ENCODE results near the gene PITX1.

The PITX1 gene

GRCh38 chr5:135029477-135030122, 4.4 kb downstream of the PITX1 start:
- DNase-seq (ENCODE audit: low read depth), result no peak

- no peak for DNase-seq (ENCODE audit: low read depth)
These were observed 5.1 kb downstream of the PITX1 start for GRCh38 chr5:135028791-135029476.

- DNase-seq (ENCODE audit: low read depth), result no peak
These were observed 6.1 kb downstream of the PITX1 start for GRCh38 chr5:135027697-135028615.

- no peak for DNase-seq (ENCODE audit: low read depth)
These were observed 6.7 kb downstream of the PITX1 start for GRCh38 chr5:135027266-135027696.

GRCh38 chr5:135026645-135027265, 7.3 kb downstream of the PITX1 start:
- DNase-seq (ENCODE audit: low read depth), result no peak

- DNase-seq (ENCODE audit: low read depth), result no peak
These were observed 8.0 kb downstream of the PITX1 start for GRCh38 chr5:135025730-135026644.

- no peak for DNase-seq (ENCODE audit: low read depth)
These were observed 8.9 kb downstream of the PITX1 start for GRCh38 chr5:135024956-135025729.

GRCh38 chr5:135020111-135020895, 13.7 kb downstream of the PITX1 start:
- DNase-seq (ENCODE audit: low read depth), result no peak

- no peak for DNase-seq (ENCODE audit: low read depth)
These were observed 14.7 kb downstream of the PITX1 start for GRCh38 chr5:135019314-135019713.

- DNase-seq (ENCODE audit: low read depth), result no peak
These were observed 15.6 kb downstream of the PITX1 start for GRCh38 chr5:135018457-135018856.

GRCh38 chr5:135016861-135017290, 17.2 kb downstream of the PITX1 start:
- no peak for DNase-seq (ENCODE audit: low read depth)

GRCh38 chr5:135015942-135016341, 18.1 kb downstream of the PITX1 start:
- DNase-seq (ENCODE audit: low read depth), result no peak

- no peak for DNase-seq (ENCODE audit: low read depth)
These were observed 20.0 kb downstream of the PITX1 start for GRCh38 chr5:135013947-135014570.

- DNase-seq (ENCODE audit: low read depth), result no peak
These were observed 20.6 kb downstream of the PITX1 start for GRCh38 chr5:135013445-135013844.

- DNase-seq (ENCODE audit: low read depth), result no peak
These were observed 21.1 kb downstream of the PITX1 start for GRCh38 chr5:135012951-135013391.

- no peak for DNase-seq (ENCODE audit: low read depth)
These were observed 21.9 kb downstream of the PITX1 start for GRCh38 chr5:135012033-135012588.

GRCh38 chr5:135011355-135012032, 22.5 kb downstream of the PITX1 start:
- no peak for DNase-seq (ENCODE audit: low read depth)

All from activated T-cell treated with anti-CD3 and anti-CD28 coated beads for 24 hours (primary cell).